HL-60 (cell line): ENCODE data around the gene ASIC1.

Source experiments
- DNase-seq, 2 experiments: peaks; one replicate each; pipeline ENCODE4 v3.0.0-alpha.2; 2010 to 2020; ENCODE audit warnings: low read depth in 1 of 2, low spot score in 1 of 2
- H3K27ac ChIP-seq: fragments of 250-450 bp; sonication (Bioruptor Pico); replicated peaks from 2 replicates; pipeline ENCODE4 v1.5.1; 2020; ENCODE audit warnings: mild to moderate bottlenecking, moderate library complexity
- H3K27me3 ChIP-seq: fragments of 250-450 bp; sonication (Bioruptor Pico); 2 replicates; pipeline ENCODE4 v1.5.1; 2021; ENCODE audit warnings: mild to moderate bottlenecking, moderate library complexity; ENCODE audit not compliant: insufficient read depth, poor library complexity, severe bottlenecking
- H3K4me3 ChIP-seq: replicated peaks from 2 replicates; pipeline ENCODE4 v1.5.1; 2011; ENCODE audit warnings: mild to moderate bottlenecking, control low read depth, low read length; ENCODE audit not compliant: insufficient read depth
- CTCF ChIP-seq: IDR thresholded peaks from one replicate; pipeline ENCODE4 v1.5.1; 2011; ENCODE audit warnings: low read length, control low read depth, inconsistent platforms; ENCODE audit not compliant: insufficient read depth
- GABPA ChIP-seq: IDR thresholded peaks from 2 replicates; pipeline ENCODE4 v1.6.1; 2012; ENCODE audit warnings: low read depth
- POLR2AphosphoS5 ChIP-seq: IDR thresholded peaks from 2 replicates; pipeline ENCODE4 v1.6.1; 2012; ENCODE audit warnings: low read depth
- REST ChIP-seq: IDR thresholded peaks from 2 replicates; pipeline ENCODE4 v1.6.1; 2012; ENCODE audit warnings: low read depth; ENCODE audit not compliant: insufficient replicate concordance
- SPI1 ChIP-seq: IDR thresholded peaks from 2 replicates; pipeline ENCODE4 v1.6.1; 2012; ENCODE audit warnings: low read depth, mild to moderate bottlenecking, borderline replicate concordance

ASIC1 gene

GRCh38 chr12:50041062-50041860 is 16.1 kb upstream of the ASIC1 start:
- Histone ChIP-seq H3K4me3 (no peak overlapping the region), H3K27me3 (no peaks in the 10 kb centered on the region), H3K27ac (no peak overlapping the region)
- no peak for TF ChIP-seq GABPA
- TF ChIP-seq SPI1, result no peak
- no peak for DNase-seq

GRCh38 chr12:50041962-50042361 is 15.4 kb upstream of the ASIC1 start:
- no peak for DNase-seq
- Histone ChIP-seq H3K27ac (no peak overlapping the region), H3K4me3 (no peak overlapping the region), H3K27me3 (no peaks in the 10 kb centered on the region)
- TF ChIP-seq SPI1 (no peak), POLR2AphosphoS5 (no peak)

- no peak overlapping the region for H3K27ac ChIP-seq
- H3K4me3 ChIP-seq, result no peak overlapping the region
- H3K27me3 ChIP-seq, result no peaks in the 10 kb centered on the region
- no peak for DNase-seq
- no peak for TF ChIP-seq SPI1
- TF ChIP-seq CTCF, result no peak
- TF ChIP-seq POLR2AphosphoS5, result no peak
- no peak for TF ChIP-seq GABPA
- no peak for TF ChIP-seq REST
Measured at GRCh38 chr12:50042693-50043092, 14.7 kb upstream of the ASIC1 start.

GRCh38 chr12:50043308-50043707 is 14.1 kb upstream of the ASIC1 start:
- no peak overlapping the region for H3K27ac ChIP-seq
- TF ChIP-seq GABPA (no peak), POLR2AphosphoS5 (no peak), SPI1 (no peak), REST (no peak), CTCF (no peak)
- DNase-seq, result no peak

GRCh38 chr12:50043854-50044253 is 13.5 kb upstream of the ASIC1 start:
- no peak for DNase-seq
- Histone ChIP-seq H3K27ac (no peak overlapping the region), H3K27me3 (no peaks in the 10 kb centered on the region), H3K4me3 (no peak overlapping the region)
- no peak for TF ChIP-seq SPI1

More at GRCh38 chr12:50043308-50043707, 14.1 kb upstream of the ASIC1 start:
- Histone ChIP-seq H3K4me3 (no peak overlapping the region), H3K27me3 (no peaks in the 10 kb centered on the region)
